ENCODE data around the gene TOGARAM1. TPM values are rescaled to one million over a fixed set of nuclear protein-coding genes. Genes with fewer than 3 reads are reported as not detected.

Gene TOGARAM1
- total RNA-seq, 6 experiments from 2014 or later, result 7.5 to 13.7 (median 9.3) TPM

DNA sequence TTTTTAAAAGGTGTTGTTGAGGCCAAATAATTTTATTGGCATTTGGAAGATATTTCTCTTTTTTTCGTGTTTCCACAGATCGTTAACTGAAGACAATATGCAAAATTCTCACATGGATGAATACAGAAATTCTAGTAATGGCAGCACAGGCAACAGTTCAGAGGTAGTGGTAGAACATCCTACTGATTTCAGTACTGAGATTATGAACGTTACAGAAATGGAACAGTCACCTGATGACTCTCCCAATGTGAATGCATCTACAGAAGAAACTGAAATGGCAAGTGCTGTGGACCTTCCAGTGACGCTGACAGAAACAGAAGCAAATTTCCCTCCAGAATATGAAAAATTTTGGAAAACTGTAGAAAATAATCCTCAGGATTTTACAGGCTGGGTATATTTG is 133.2 kb downstream of the TOGARAM1 start:
- Mint-ChIP-seq H3K9me3 (no peaks in the 10 kb centered on the region), H3K27ac (no peak overlapping the region), H3K4me1 (ENCODE audit: low read depth) (peaks cover 29% of the 10 kb centered on the region), H3K36me3 (ENCODE audit: low read depth) (peaks cover 37% of the 10 kb centered on the region), H3K27me3 (ENCODE audit: insufficient read depth) (no peaks in the 10 kb centered on the region; the same call in 1 of the 2 replicates), H3K4me3 (no peak overlapping the region)
- DNase-seq, result no peak
- TF ChIP-seq, protein P1, sequence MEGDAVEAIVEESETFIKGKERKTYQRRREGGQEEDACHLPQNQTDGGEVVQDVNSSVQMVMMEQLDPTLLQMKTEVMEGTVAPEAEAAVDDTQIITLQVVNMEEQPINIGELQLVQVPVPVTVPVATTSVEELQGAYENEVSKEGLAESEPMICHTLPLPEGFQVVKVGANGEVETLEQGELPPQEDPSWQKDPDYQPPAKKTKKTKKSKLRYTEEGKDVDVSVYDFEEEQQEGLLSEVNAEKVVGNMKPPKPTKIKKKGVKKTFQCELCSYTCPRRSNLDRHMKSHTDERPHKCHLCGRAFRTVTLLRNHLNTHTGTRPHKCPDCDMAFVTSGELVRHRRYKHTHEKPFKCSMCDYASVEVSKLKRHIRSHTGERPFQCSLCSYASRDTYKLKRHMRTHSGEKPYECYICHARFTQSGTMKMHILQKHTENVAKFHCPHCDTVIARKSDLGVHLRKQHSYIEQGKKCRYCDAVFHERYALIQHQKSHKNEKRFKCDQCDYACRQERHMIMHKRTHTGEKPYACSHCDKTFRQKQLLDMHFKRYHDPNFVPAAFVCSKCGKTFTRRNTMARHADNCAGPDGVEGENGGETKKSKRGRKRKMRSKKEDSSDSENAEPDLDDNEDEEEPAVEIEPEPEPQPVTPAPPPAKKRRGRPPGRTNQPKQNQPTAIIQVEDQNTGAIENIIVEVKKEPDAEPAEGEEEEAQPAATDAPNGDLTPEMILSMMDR (IDR thresholded peaks at IDR 0.05), result no peak

DNA sequence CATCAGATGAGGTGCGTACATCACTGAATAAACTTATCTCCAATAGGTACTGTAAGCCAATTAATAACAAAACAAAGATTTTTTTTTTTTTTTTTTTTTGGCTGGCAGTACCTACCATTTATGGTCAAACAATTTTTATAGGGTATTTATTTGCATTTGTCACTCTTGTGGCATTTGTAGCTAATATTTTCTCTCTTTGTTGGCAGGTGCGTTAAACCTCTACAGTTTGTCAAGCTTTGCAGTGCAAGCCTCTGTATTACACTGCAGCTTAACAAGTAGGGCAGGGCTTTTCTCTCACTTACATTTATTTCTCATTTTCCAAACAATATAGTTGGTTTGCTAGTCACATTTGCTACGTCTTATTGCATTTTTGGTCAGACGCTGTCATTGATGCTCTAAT is 134.2 kb downstream of the TOGARAM1 start:
- peaks cover 37% of the 10 kb centered on the region for H3K36me3 Mint-ChIP-seq (ENCODE audit: low read depth)
- no peaks in the 10 kb centered on the region; the same call in 1 of the 2 replicates for H3K27me3 Mint-ChIP-seq (ENCODE audit: insufficient read depth)
- H3K9me3 Mint-ChIP-seq, result no peaks in the 10 kb centered on the region
- H3K4me1 Mint-ChIP-seq (ENCODE audit: low read depth), result peaks cover 18% of the 10 kb centered on the region
- no peak overlapping the region for H3K27ac Mint-ChIP-seq
- TF ChIP-seq, protein P1 (IDR thresholded peaks at IDR 0.05), result no peak
- no peak overlapping the region for H3K4me3 Mint-ChIP-seq
- no peak for DNase-seq

DNA sequence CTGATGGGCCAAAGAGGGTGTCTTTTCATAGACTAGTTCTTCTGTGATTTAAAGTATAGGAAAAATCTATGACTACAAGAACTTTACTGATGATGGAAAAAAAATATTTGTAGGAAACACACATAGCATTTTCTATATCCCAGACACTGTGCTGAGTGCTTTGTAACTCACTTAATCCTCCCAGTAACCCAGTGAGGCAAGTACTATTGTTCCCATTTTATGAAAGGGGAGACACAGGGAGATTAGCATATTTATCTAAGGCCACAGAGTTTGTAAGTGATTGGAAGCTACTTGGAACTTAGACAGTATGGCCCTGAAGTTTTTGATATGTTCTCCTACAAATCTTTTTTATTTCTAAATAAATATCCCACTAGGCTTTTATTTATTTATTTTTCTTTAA is 141.8 kb downstream of the TOGARAM1 start:
- no peak overlapping the region for H3K4me3 Mint-ChIP-seq
- H3K27me3 Mint-ChIP-seq (ENCODE audit: insufficient read depth), result no peaks in the 10 kb centered on the region; the same call in none of the 2 replicates
- DNase-seq, result no peak
- H3K27ac Mint-ChIP-seq, result no peak overlapping the region
- no peaks in the 10 kb centered on the region for H3K4me1 Mint-ChIP-seq (ENCODE audit: low read depth)
- no peaks in the 10 kb centered on the region for H3K9me3 Mint-ChIP-seq
- TF ChIP-seq, protein P1 (IDR thresholded peaks at IDR 0.05), result no peak
- peaks cover 10% of the 10 kb centered on the region for H3K36me3 Mint-ChIP-seq (ENCODE audit: low read depth)

DNA sequence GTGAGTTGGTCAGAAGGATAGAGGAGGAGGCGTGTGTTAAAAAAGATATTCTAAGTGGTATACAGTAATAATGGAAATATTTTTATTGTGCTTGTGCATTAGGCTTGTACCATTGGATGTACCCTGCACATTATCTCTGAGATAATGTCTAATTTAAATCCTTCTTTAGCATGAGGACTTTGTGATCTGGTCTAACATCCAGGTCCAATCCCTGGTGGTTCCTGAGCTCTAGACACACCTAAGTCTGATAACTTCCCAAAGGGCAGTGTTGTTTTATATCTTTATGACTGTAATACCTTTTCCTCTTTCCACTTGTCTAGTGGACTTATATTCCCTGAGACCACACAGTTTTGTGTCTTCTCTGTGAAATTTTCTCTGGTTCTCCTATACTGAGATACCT is 142.6 kb downstream of the TOGARAM1 start:
- H3K4me3 Mint-ChIP-seq, result no peak overlapping the region
- DNase-seq, result no peak
- peaks cover 3% of the 10 kb centered on the region for H3K36me3 Mint-ChIP-seq (ENCODE audit: low read depth)
- TF ChIP-seq, protein P1 (IDR thresholded peaks at IDR 0.05), result no peak
- no peaks in the 10 kb centered on the region for H3K9me3 Mint-ChIP-seq
- no peak overlapping the region for H3K27ac Mint-ChIP-seq
- no peaks in the 10 kb centered on the region; the same call in 1 of the 2 replicates for H3K27me3 Mint-ChIP-seq (ENCODE audit: insufficient read depth)
- H3K4me1 Mint-ChIP-seq (ENCODE audit: low read depth), result no peaks in the 10 kb centered on the region

DNA sequence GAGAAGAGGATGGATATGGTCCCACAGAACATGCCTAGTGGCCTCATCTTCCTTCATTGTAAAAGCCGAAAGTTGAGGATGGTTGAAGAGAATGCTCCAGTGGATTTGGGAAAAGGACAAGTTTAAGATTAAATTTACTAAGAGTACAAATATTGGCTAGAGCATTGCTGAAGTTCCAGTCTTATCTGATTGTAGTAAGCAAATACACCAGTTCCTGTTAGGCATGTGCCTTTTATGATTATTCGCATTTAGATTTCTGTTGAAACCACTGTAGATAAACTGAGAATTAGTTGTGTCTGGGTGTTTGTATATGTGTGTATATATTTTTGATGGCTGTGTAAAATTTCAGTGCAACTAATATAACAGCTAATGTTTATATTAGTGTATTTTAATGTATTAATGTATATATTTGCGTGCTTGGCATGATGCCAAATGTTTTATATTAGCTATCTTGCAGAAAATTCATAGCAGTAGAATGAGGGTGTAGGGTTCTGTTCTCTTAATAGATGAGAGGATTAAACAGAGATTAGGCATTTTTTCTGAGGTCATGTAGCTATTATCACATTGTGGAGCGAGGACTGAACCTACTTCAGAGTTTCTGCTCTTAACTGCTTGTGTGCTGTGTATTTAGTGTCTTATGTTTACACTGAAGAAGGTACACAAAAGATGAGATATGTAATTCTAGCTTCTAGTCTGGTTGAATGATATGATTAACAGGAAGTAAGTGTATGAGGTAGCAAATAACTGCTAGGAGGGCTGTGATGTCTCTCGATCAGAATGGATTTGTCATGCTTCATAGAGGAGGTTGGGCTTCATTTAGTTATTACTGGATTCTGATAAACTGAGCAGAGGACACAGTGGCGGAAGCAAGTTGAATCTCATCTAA is 151.1 kb downstream of the TOGARAM1 start:
- TF ChIP-seq, protein P1 (IDR thresholded peaks at IDR 0.05), result no peak
- no peak overlapping the region for H3K4me3 Mint-ChIP-seq

More for the DNA sequence above, 151.1 kb downstream of the TOGARAM1 start:
- peaks cover 18% of the 10 kb centered on the region for H3K36me3 Mint-ChIP-seq (ENCODE audit: low read depth)
- H3K4me1 Mint-ChIP-seq (ENCODE audit: low read depth), result peaks cover 17% of the 10 kb centered on the region
- no peaks in the 10 kb centered on the region; the same call in 1 of the 2 replicates for H3K27me3 Mint-ChIP-seq (ENCODE audit: insufficient read depth)
- no peak for DNase-seq
- peak overlapping the region; percentile 60 for H3K27ac Mint-ChIP-seq
- no peaks in the 10 kb centered on the region for H3K9me3 Mint-ChIP-seq
